IPS-18c (cell line): ENCODE data around the gene SRRM5.
"Not testable (repeated sequence)": the region's sequence is repeated elsewhere in the genome, so short reads cannot be mapped to it uniquely, and the experiment has no call there.

Source experiments
- H3K4me3 ChIP-seq: 2 replicates; pipeline ENCODE4 v1.7.0; 2013; ENCODE audit warnings: low read depth, mild to moderate bottlenecking, low read length, moderate library complexity; ENCODE audit not compliant: insufficient read depth
- H3K9me3 ChIP-seq: one replicate; pipeline ENCODE4 v1.6.1; 2013; ENCODE audit warnings: mild to moderate bottlenecking, low read length, moderate library complexity; ENCODE audit not compliant: control insufficient read depth, insufficient read depth

Gene SRRM5

DNA sequence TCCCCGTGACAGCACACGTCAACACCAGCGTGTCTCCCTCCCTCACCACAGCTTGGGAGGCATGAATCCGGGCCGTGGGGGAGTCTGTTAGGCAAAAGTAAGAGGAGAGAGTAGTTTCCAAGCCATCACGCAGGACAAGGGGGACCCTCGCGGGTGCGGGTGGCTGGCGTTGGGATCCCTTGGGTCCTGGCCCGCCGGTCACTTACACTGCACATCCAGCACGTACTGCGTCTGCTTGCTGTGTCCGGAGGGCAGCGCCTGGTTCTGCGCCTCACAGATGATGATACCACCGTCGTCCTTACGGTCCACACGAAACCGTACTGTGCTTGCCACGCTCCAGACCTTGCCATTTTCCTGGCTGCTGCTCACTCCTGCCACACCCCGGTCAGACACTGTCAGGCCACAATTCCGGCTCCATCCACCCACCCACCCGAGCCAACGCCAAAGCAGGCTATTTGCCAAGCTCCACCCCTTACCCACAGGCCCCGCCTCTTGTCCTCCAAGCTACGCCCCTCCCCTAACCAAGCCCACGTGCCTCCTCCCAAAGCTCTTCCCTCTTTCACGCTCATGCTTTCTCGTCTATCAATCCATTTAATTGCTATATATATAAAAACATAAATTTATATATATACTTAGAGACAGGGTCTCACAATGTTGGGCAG is 14.2 kb downstream of the SRRM5 start:
- H3K9me3 ChIP-seq, result no peaks in the 10 kb centered on the region

DNA sequence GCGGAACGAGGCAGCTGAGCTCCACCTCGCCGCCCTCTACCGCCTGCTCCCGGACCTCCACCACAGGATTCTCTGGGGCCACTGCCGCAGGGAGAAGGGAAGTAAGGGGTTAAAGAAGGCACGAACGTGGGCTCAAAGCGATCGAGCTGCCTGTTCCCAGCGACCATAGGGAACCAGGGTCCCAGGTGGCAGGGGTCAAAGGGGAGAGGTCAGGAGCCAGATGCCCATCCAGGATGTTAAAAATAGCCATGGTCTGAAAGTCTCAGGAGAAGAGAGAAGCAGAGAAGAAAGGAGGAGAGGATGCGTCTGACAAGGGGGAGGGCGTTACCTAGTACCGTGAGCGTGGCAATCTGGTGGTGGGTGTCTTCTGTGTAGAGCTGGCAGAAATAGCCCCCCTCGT is 14.9 kb downstream of the SRRM5 start:
- Histone ChIP-seq H3K4me3 (no peak overlapping the region), H3K9me3 (no peaks in the 10 kb centered on the region)

More for the DNA sequence above, 14.2 kb downstream of the SRRM5 start:
- no peak overlapping the region for H3K4me3 ChIP-seq

DNA sequence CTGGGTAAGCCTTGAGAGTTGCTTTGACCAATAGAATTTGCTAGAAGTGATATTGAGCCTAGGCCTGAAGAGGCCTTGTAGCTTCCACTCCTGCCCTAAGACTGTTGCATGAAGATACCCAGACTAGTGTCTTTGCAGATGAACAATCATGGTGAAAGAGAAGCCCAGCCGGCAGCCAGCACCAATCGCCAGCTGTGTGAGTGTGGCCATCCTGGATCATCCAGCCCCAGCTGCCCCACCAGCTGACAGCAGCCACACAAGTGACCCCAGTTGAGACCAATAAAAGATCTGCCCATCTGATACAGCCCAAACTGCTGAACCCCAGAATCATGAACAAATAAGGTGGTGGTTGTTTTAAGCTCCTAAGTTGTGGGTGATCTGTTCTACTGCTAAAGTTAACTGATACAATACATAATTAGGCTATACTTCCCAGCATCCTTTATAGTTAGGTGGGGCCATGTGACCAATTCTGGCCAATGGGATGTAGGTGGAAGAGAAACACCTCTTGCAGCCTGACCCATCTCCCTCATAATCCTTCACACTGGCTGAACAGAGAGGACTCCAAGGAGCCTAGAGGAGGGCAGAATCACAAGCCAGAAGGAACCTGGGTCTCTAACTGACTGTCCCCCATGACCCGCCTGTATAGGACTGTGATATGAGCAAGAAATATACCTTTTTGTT is 16.9 kb downstream of the SRRM5 start:
- H3K9me3 ChIP-seq, result no peaks in the 10 kb centered on the region
- H3K4me3 ChIP-seq, result no peak overlapping the region

DNA sequence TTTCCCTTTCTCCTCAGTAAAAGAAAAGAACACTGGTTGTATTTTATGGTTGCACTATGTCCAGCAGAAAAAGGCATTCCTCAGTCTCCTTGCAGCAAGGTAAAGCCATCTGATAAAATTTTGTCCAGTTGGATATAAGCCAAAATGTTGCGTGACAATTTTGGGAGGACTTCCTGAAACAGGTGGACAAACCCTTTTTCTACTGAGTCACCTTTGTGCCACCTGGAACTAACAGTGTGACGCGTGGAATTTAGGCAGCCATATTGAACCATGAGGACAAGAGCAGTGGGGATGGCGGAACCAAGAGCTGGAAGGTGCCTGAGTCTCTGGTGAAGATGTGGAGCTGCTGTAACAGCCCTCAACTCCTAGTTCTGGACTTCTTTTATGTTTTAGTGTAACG is 19.6 kb downstream of the SRRM5 start:
- Histone ChIP-seq H3K9me3 (no peaks in the 10 kb centered on the region), H3K4me3 (no peak overlapping the region)

DNA sequence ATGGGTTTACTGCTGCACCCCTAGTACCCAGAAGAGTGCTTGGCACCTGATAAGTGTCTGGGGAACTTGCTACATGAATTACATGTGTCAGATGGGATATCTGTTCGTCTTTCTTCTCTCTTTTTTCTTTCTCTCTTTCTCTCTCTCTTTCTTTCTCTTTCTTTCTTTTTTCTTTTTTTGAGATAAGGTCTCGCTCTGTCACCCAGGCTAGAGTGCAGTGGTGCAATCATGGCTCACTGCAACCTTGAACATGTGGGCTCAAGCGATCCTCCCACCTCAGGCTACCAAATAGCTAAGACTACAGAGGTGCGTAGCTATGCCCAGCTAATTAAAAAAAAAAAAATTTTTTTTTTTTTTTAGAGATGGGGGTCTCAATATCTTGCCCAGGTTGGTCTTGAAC is 21.6 kb downstream of the SRRM5 start:
- Histone ChIP-seq H3K9me3 (no peaks in the 10 kb centered on the region), H3K4me3 (no peak overlapping the region)

DNA sequence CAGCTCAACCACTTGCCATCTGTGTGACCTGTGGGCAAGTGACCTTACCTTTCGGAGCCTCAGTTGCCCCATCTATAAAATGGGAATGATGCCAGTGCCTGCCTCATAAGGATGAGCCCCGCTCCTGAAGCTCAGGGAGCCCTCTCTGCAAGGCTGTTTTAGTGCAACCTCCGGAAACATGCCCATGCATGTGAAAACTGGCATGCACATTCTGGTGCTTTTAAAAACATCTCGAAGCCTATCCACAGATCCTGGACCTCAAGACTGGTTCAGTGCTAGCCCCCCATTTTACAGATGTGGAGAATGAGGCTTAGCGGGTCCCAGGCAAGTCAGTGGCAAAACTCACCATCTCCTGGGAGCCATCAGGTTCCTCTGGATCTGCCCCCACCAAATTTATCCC is 22.2 kb downstream of the SRRM5 start:
- Histone ChIP-seq H3K4me3 (no peak overlapping the region), H3K9me3 (no peaks in the 10 kb centered on the region)

DNA sequence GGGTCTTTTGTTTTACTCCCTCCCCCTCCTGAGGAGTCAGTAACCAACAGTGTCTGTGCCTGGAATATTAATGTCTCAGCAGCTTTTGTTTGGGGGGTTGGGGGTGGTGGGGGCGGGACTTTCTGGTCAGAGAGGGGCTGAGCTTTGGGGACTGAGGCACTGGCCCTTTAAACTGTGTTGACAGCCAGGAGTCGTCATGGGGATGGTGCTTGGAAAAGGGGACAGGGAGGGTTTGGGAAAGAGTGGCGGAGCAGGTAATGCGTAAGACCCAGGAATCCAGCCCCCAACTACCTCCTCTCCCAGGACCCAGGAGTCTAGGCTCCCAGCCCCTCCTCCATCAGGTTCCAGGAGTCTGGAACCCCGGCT is 22.6 kb downstream of the SRRM5 start:
- Histone ChIP-seq H3K4me3 (peak overlapping the region; percentile 54), H3K9me3 (no peaks in the 10 kb centered on the region)

DNA sequence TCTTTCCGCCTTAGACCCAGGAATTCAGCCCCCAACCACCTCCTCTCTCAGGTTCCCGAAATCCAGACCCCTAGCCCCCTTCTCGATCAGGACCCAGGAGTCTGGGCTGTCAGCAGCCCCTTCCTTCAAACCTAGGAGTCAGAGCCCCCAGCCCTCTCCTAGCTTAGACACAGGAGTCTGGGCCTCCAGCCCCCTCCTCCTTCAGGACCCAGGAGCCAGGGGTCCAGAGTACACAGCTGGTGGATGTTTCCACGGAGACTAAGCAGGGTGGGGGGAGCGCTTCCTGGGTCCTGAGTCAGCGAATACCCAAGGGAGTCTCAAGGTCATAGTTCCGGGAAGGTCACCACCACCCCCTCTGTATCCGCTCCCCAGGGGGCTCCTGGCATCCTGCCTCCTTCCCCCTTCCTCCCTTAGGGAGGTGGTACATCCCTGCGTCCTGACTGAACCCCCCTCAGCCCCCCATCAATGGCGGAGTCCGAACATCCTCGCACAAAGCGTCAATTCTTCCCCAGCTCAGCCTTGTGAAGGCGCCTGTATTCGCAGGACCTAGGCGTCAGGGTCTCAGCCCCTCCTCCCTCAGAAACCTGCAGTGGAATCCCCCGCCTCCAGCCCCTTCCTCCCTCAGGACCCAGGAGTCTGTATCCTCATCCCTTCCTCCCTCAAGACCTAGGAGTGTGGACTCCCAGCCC is 23.1 kb downstream of the SRRM5 start:
- H3K9me3 ChIP-seq, result no peaks in the 10 kb centered on the region
- H3K4me3 ChIP-seq, result peak overlapping the region; percentile 54

DNA sequence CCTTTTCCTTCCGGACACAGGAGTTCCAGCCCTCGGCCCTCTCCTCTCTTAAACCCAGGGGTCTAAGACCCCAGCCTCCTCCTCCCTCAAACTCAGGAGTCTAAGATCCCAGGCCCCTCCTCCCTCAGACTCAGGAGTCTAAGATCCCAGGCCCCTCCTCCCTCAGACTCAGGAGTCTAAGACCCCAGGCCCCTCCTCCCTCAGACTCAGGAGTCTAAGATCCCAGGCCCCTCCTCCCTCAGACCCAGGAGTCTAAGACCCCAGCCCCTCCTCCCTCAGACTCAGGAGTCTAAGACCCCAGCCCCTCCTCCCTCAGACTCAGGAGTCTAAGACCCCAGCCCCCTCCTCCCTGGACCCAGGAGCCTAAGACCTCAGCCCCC is 23.7 kb downstream of the SRRM5 start:
- H3K4me3 ChIP-seq, result peak overlapping the region; percentile 54; the same call in 1 of the 2 replicates
- H3K9me3 ChIP-seq, result not testable (repeated sequence)

DNA sequence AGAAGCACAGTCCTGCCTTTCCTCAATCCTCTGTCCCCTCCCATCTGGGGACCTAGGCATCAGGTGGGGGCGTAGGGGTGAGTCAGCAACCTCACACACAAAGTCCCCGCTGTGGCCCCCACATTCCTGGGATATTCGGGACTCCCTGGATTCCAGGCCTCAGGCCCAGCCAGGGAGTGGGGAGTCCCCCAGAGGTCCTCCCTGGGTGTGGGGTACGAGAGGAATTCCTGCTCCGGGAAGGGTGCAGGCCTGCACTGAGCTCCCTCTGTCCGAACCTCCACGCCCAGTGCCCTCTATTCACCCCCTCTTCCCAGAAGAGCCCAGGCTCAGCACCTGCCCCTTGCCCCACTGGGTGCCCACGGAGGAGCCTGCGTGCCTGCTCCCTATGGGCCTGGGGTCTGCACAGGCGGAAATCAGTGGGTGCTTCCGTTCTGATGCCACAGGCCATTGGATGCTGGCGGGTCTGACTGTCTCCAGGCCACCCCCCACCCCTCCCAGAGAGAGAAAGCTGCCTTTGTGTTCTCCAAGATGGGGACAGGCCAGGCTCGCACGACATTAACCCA is 24.3 kb downstream of the SRRM5 start:
- Histone ChIP-seq H3K4me3 (no peak overlapping the region), H3K9me3 (no peaks in the 10 kb centered on the region)

DNA sequence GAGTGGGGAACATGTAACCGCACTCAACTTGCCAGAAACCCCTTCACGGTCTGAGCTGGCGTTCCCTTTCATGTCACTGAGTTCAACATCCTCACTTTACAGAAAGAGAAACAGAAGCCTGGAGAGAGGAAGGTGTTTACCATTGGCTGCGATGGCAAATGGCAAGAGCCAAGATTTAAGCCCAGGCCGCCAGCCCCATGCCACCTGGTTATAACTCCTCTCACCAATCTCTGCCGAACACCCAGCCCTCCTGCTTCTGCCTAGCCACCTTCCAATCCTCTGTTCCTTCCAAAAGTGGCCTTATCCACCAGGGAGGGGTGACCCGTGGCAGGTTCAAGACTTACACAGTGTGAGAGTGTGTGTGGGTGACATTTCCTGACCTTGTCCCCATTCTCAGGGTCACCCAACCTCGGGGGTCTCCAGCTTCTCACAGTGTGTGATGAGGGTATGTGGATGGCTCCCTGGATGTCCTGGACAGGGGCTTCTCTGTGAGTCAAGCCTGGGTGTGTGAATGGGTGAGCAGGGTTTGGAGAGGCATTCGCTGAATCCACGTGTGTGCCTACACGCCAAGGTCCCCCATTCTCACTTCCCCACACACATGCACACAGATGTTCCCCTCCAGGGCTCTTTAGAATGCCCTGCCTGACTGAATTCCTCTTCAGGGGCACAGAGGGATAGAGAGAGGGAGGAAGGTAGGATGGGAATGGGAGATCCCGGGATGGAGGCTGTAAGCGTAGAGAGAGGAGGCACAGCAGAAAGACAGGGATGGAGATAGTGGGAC is 26.5 kb downstream of the SRRM5 start:
- H3K4me3 ChIP-seq, result no peak overlapping the region; the same call in 1 of the 2 replicates
- no peaks in the 10 kb centered on the region for H3K9me3 ChIP-seq

DNA sequence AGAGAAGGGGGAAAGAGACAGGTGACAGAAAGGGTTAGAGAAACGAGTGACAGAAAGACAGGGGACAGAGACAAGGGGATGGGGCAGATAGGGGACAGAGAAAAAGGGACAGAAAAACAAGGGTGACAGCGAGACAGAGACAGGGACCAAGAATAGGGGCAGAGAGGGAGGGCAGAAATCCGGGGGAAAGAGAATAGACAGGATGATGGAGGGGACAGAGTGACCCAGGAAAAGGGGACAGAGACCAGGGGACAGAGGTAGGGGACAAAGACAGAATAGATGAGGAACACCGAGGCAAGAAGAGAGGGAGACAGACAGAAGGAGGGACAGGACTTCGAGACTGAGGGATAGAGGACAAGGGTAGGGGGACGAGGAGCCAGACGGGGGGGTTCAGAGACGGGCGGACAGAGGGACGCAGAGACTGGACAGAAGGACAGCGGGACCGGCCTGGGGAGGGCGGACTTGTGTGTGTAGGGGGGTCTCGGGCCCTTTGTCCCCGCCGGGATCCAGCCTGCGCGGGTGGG is 27.2 kb downstream of the SRRM5 start:
- Histone ChIP-seq H3K4me3 (peak overlapping the region; percentile 37), H3K9me3 (no peaks in the 10 kb centered on the region)

DNA sequence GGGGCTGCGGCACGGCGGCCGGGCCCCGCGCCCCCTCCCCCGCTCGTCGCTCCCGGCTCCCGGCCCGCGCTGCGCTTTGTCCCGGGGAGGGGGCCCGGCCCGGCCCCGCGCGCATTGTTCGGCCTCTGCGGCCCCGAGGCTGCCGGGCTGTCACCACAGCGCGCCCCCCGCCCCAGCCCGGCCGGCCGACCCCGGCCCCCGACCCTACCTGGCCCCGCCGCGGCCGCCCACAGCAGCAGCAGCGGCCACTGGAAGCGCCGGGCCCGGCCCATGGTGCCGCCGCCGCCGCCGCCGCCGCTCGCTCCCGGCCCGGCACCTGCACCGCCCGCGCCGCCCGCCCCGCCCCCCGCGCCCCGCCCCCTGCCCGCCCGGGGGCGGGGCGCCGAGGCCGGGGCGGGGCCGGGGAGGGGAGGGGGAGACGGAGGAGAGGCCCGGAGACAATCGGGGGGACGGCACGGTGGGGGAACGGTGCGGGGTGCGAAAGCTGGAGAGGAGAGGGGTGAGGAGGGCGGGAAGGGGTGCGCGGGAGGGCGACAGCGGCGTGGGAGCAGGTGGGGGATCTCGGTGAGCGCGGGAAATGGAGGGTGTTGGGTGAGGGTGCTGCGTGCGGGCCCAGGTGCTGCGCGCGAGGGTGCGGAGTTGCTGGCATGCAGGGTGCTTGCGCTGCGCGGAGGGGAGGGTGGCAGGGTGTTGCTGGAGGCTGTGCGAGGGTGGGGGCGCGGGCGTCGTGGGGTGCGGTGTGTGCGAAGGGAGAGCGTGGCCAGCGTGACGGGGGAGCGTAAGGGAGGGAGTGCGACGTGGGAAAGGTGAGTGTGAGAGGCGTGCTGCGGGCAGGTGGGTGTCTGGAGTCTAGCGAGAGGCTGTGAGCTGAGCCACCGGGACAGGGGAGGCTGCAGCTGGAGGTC is 27.9 kb downstream of the SRRM5 start, which contains the start of gene CADM4:
CADM4 (minus strand) TSS at position 332 of the 905 bp plus-strand sequence; CDS start at position 272, 60 bp downstream.
- Histone ChIP-seq H3K9me3 (no peaks in the 10 kb centered on the region), H3K4me3 (peak within 1 kb of the TSS; percentile 76)

DNA sequence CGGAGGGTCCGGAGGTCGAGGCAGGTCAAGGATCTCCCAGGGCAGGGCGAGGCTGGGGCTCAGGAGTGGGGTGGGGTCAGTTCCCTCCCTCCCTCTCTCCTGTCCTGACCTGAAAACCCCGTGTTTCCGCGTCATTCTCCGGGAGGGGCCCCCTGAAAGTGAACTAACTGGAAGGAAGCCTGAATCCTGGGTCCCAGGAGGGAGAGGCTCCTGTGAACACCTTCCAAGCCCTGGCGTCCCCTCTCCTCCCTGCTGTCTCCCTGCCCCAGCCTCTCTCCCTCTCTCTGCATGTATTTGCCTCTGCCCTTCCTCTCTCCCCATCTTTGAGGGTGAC is 28.5 kb downstream of the SRRM5 start:
- peak overlapping the region; percentile 76 for H3K4me3 ChIP-seq
- H3K9me3 ChIP-seq, result no peaks in the 10 kb centered on the region

DNA sequence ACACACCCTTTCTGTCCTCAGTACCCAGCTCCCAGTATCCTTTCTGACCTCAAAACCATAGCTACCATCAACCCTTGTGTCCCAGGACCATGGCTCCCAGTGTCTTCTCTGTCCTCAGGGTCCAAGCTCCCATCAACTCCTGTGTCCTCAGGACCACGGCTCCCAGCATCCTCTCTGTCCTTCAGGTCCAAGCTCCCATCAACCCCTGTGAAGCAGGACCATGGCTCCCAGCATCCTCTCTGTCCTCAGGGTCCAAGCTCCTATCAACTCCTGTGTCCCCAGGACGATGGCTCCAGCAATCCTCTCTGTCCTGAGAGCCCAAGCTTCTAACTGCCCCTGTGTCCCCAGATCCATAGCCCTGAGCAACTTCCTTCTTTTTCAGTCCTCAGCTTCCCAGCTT is 29.4 kb downstream of the SRRM5 start:
- Histone ChIP-seq H3K4me3 (no peak overlapping the region), H3K9me3 (no peaks in the 10 kb centered on the region)

DNA sequence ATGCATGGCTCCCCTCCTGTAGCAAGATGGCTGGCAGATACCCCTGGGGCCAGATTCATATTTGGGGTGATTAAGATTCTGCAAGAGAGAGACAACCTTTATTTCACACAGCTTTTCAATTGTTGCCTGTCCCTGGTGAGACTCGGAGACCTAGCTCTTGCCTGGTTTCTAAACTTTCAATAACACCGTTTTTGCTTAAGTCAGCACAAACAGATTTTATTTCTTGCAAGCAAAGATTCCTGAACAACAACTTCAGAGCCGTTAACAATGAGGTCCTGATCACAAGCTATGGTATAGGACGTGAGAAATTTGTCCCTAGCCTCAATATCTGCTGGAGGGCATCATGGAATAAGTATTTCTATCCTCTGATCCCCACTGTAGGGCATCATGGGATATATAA is 30.6 kb downstream of the SRRM5 start:
- no peaks in the 10 kb centered on the region for H3K9me3 ChIP-seq
- H3K4me3 ChIP-seq, result no peak overlapping the region
